MM.1S (cell line): ENCODE results near the gene RPRD2.

Experiments
- EZH2 ChIP-seq: fragments of 300-600 bp; sonication (generic); optimal IDR thresholded peaks from 2 replicates; pipeline ENCODE3; 2017; ENCODE audit warnings: low read depth, mild to moderate bottlenecking, antibody characterized with exemption, low read length, mixed read lengths
- EZH2phosphoT487 ChIP-seq: fragments of 300-600 bp; sonication (generic); IDR thresholded peaks from 2 replicates; pipeline ENCODE4 v1.6.1; 2018; ENCODE audit warnings: antibody characterized with exemption, low read length
- TF ChIP-seq, protein P1 (sequence below): fragments of 300-600 bp; sonication (generic); IDR thresholded peaks from 2 replicates; pipeline ENCODE4 v1.5.1; 2016; ENCODE audit warnings: antibody characterized with exemption, low read length, mixed read lengths

DNA sequence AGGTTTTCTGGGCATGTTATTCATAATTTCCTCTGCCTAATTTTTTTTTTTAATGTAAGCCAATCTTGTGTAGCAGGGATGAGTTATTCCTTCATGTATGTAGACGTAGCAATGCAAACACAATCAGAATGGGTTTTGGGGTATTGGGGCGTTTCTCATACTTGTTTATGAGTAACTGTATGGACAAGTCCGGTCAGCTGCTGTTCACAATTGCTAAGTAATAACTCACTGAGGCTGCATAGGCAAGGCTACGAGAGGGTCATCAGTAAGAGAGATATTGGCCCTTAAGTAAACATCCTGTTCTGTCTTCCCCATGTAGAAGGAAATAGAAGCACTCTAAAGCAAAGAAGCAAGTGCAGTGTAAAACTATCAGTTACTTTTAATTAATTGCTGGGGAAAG lies 113.8 kb downstream of the RPRD2 start:
- TF ChIP-seq, protein P1, sequence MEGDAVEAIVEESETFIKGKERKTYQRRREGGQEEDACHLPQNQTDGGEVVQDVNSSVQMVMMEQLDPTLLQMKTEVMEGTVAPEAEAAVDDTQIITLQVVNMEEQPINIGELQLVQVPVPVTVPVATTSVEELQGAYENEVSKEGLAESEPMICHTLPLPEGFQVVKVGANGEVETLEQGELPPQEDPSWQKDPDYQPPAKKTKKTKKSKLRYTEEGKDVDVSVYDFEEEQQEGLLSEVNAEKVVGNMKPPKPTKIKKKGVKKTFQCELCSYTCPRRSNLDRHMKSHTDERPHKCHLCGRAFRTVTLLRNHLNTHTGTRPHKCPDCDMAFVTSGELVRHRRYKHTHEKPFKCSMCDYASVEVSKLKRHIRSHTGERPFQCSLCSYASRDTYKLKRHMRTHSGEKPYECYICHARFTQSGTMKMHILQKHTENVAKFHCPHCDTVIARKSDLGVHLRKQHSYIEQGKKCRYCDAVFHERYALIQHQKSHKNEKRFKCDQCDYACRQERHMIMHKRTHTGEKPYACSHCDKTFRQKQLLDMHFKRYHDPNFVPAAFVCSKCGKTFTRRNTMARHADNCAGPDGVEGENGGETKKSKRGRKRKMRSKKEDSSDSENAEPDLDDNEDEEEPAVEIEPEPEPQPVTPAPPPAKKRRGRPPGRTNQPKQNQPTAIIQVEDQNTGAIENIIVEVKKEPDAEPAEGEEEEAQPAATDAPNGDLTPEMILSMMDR, result no peak
- no peak for TF ChIP-seq EZH2
- no peak for TF ChIP-seq EZH2phosphoT487
